ENCODE measurements around the gene FRMD1.

Gene FRMD1

GRCh38 chr6:168061269-168062210 lies 17.5 kb downstream of the FRMD1 start:
- no peak for TF ChIP-seq CTCF (conservative IDR thresholded peaks at IDR 0.05; ENCODE audit: low read depth, low read length)
- DNase-seq (ENCODE audit: low read depth): no peak
- H3K4me3 ChIP-seq (ENCODE audit: low read depth, low read length): no peak overlapping the region

GRCh38 chr6:168060521-168060931 lies 18.5 kb downstream of the FRMD1 start:
- peak; percentile 83 for DNase-seq (ENCODE audit: low read depth)
- peak; percentile 85 for TF ChIP-seq CTCF (conservative IDR thresholded peaks at IDR 0.05; ENCODE audit: low read depth, low read length)
- H3K4me3 ChIP-seq (ENCODE audit: low read depth, low read length): no peak overlapping the region

GRCh38 chr6:168058691-168059551 lies 20.1 kb downstream of the FRMD1 start:
- TF ChIP-seq CTCF (conservative IDR thresholded peaks at IDR 0.05; ENCODE audit: low read depth, low read length): no peak
- no peak for DNase-seq (ENCODE audit: low read depth)

GRCh38 chr6:168057836-168058235 lies 21.2 kb downstream of the FRMD1 start:
- no peak for DNase-seq (ENCODE audit: low read depth)
- no peak overlapping the region for H3K4me3 ChIP-seq (ENCODE audit: low read depth, low read length)
- no peak for TF ChIP-seq CTCF (conservative IDR thresholded peaks at IDR 0.05; ENCODE audit: low read depth, low read length)

More at GRCh38 chr6:168058691-168059551, 20.1 kb downstream of the FRMD1 start:
- no peak overlapping the region for H3K4me3 ChIP-seq (ENCODE audit: low read depth, low read length)

GRCh38 chr6:168056892-168057527 lies 22.0 kb downstream of the FRMD1 start:
- no peak for DNase-seq (ENCODE audit: low read depth)
- H3K4me3 ChIP-seq (ENCODE audit: low read depth, low read length): no peak overlapping the region
- no peak for TF ChIP-seq CTCF (conservative IDR thresholded peaks at IDR 0.05; ENCODE audit: low read depth, low read length)

GRCh38 chr6:168055696-168056489 lies 23.1 kb downstream of the FRMD1 start:
- no peak overlapping the region for H3K4me3 ChIP-seq (ENCODE audit: low read depth, low read length)
- no peak for DNase-seq (ENCODE audit: low read depth)
- no peak for TF ChIP-seq CTCF (conservative IDR thresholded peaks at IDR 0.05; ENCODE audit: low read depth, low read length)

All from choroid plexus epithelial cell (primary cell).